K562 (cell line): ENCODE results near the gene IFNA2. TPM values are rescaled to one million over a fixed set of nuclear protein-coding genes. Genes with fewer than 3 reads are reported as not detected.

Experiments
- ATAC-seq: fragments of 200-7000 bp; cut with Tn5 transposase; 3 replicates; pipeline ENCODE4 v1.9.1; 2020; ENCODE audit warnings: moderate library complexity
- BruUV-seq: library from RNA; stranded (reverse); fragments of 400-500 nt; replicated peaks from 2 replicates; lab custom pipeline; 2021; lab: Mats Ljungman, UMichigan
- CTCF ChIA-PET: fragments of 300-600 bp; formaldehyde crosslinking; extraction: SDS; loops from one replicate; lab custom pipeline; 2021; ENCODE audit warnings: low intra/inter-chr PET ratio; lab: Yijun Ruan, JAX
- POLR2A ChIA-PET: fragments of 300-600, 350-650 bp; sonication (Branson Sonifier 250); formaldehyde crosslinking; extraction: SDS; loops from one replicate; lab custom pipeline; 2021; ENCODE audit warnings: antibody characterized with exemption, inconsistent platforms; lab: Yijun Ruan, JAX
- DNase-seq, 4 experiments: peaks; one replicate each; pipeline versions ENCODE4 v3.0.0 to v3.0.0-alpha.2; 2011 to 2018; ENCODE audit warnings: low spot score in 3 of 4, mixed read lengths in 3 of 4; ENCODE audit errors: extremely low read depth in 1 of 4
- FAIRE-seq: peaks from 2 replicates; lab custom pipeline; 2011; peaks lifted over from hg19 to GRCh38; lab: Jason Lieb, UNC
- H2AFZ ChIP-seq: 2 replicates; pipeline ENCODE4 v1.6.0; 2011; ENCODE audit warnings: low read depth, low read length, control low read depth, inconsistent platforms
- H3K27ac ChIP-seq: fragments of 200-600 bp; 3 replicates; pipeline ENCODE4 v1.8.0; 2011; ENCODE audit warnings: low read depth, mild to moderate bottlenecking, control low read depth, inconsistent platforms, low read length, moderate library complexity, mixed read lengths; ENCODE audit errors: extremely low read depth
- H3K27me3 ChIP-seq, 2 experiments: fragments of 300-600 bp in 1 of 2; 2 replicates in 1 of 2; 3 replicates in 1 of 2; pipeline versions ENCODE4 v1.6.0 to v1.8.0; 2011; ENCODE audit warnings: inconsistent platforms in 2 of 2, low read length in 2 of 2, mild to moderate bottlenecking in 1 of 2, mixed read lengths in 1 of 2, moderate library complexity in 1 of 2; ENCODE audit not compliant: control insufficient read depth in 2 of 2, insufficient read depth in 2 of 2
- H3K36me3 ChIP-seq: fragments of 300-600 bp; 3 replicates; pipeline ENCODE4 v1.8.0; 2011; ENCODE audit warnings: mild to moderate bottlenecking, low read length, inconsistent platforms; ENCODE audit not compliant: control insufficient read depth, insufficient read depth
- H3K4me1 ChIP-seq, 2 experiments: fragments of 200-600 bp in 1 of 2; replicated peaks in 1 of 2; 2 replicates in 1 of 2; 3 replicates in 1 of 2; pipeline versions ENCODE4 v1.5.1 to v1.8.0; 2011; ENCODE audit warnings: inconsistent platforms in 2 of 2, low read length in 2 of 2, mild to moderate bottlenecking in 1 of 2, mixed read lengths in 1 of 2, moderate library complexity in 1 of 2; ENCODE audit not compliant: control insufficient read depth in 2 of 2, insufficient read depth in 2 of 2
- H3K4me2 ChIP-seq: 2 replicates; pipeline ENCODE4 v1.6.1; 2011; ENCODE audit warnings: low read length, control low read depth, inconsistent platforms, mixed read lengths; ENCODE audit not compliant: insufficient read depth
- H3K4me3 ChIP-seq: fragments of 200-600 bp; sonication (generic), shearing (Covaris generic); 2 replicates; pipeline ENCODE4 v1.5.1; 2016; ENCODE audit warnings: control low read depth, inconsistent platforms
- H3K79me2 ChIP-seq: fragments of 200-600 bp; 3 replicates; pipeline ENCODE4 v1.8.0; 2011; ENCODE audit warnings: low read length, inconsistent platforms; ENCODE audit not compliant: control insufficient read depth, insufficient read depth
- H3K9ac ChIP-seq, 2 experiments: 2 replicates each; pipeline versions ENCODE4 v1.6.0 to v1.6.1; 2011; ENCODE audit warnings: low read depth in 2 of 2, low read length in 2 of 2, control low read depth in 1 of 2, inconsistent platforms in 1 of 2, mild to moderate bottlenecking in 1 of 2, mixed read lengths in 1 of 2; ENCODE audit not compliant: insufficient read depth in 1 of 2
- H3K9me1 ChIP-seq: one replicate; pipeline ENCODE4 v1.6.0; 2011; ENCODE audit warnings: inconsistent platforms, mild to moderate bottlenecking, low read length, moderate library complexity; ENCODE audit not compliant: control insufficient read depth, insufficient read depth
- H3K9me3 ChIP-seq: replicated peaks from 2 replicates; pipeline ENCODE4 v1.5.1; 2011; ENCODE audit warnings: low read depth, low read length, inconsistent platforms; ENCODE audit not compliant: control insufficient read depth, insufficient read depth
- H4K20me1 ChIP-seq: replicated peaks from 2 replicates; pipeline ENCODE4 v1.6.1; 2011; ENCODE audit warnings: low read length, inconsistent platforms, mixed read lengths; ENCODE audit not compliant: control insufficient read depth, insufficient read depth
- CBX2 ChIP-seq: fragments of 200-600 bp; sonication (generic); IDR thresholded peaks from one replicate; pipeline ENCODE4 v1.6.1; 2012; ENCODE audit warnings: mild to moderate bottlenecking, low read length, inconsistent platforms; ENCODE audit not compliant: insufficient read depth, poor library complexity, severe bottlenecking
- CHD4 ChIP-seq: fragments of 200-600 bp; sonication (generic); IDR thresholded peaks from 3 replicates; pipeline ENCODE4 v1.6.1; 2012; ENCODE audit warnings: low read depth, mild to moderate bottlenecking, mixed read lengths, low read length, inconsistent platforms; ENCODE audit not compliant: insufficient read depth, insufficient replicate concordance, poor library complexity, severe bottlenecking
- GATAD2B ChIP-seq: fragments of 450-650 bp; IDR thresholded peaks from 2 replicates; pipeline ENCODE4 v1.6.1; 2017; ENCODE audit warnings: mild to moderate bottlenecking, borderline replicate concordance
- HDGF ChIP-seq: fragments of 450-650 bp; IDR thresholded peaks from 2 replicates; pipeline ENCODE4 v1.6.1; 2016
- HOMEZ ChIP-seq: fragments of 250-450 bp; sonication (Bioruptor Pico); IDR thresholded peaks from 2 replicates; pipeline ENCODE4 v1.4.0; 2020; ENCODE audit warnings: mild to moderate bottlenecking, moderate library complexity
- JUND ChIP-seq, 2 experiments: IDR thresholded peaks; 2 replicates in 1 of 2; 3 replicates in 1 of 2; pipeline ENCODE4 v1.6.1; 2011; ENCODE audit warnings: borderline replicate concordance in 2 of 2, low read depth in 2 of 2, low read length in 2 of 2, improper control_type of control experiment in 1 of 2, missing biosample characterization in 1 of 2, missing genetic modification characterization in 1 of 2, missing genetic modification reagents in 1 of 2
- MCM7 ChIP-seq, 2 experiments: fragments of 450-650 bp; IDR thresholded peaks; 2 replicates each; pipeline ENCODE4 v1.6.1; 2016 to 2018
- MEF2D ChIP-seq: conservative IDR thresholded peaks from 2 replicates; pipeline ENCODE4 v1.6.1; 2016; ENCODE audit warnings: low read depth, missing genetic modification characterization, missing compliant biosample characterization
- SRSF1 ChIP-seq: fragments of 200-400 bp; formaldehyde crosslinking; IDR thresholded peaks from 2 replicates; pipeline ENCODE4 v1.6.1; 2017; ENCODE audit warnings: mild to moderate bottlenecking, low read depth, low read length, moderate library complexity
- TRIM24 ChIP-seq, 2 experiments: fragments of 450-650 bp; IDR thresholded peaks; 2 replicates each; pipeline ENCODE4 v1.6.1; 2016
- ZNF175 ChIP-seq: fragments of 200-800 bp; sonication (Bioruptor generic); IDR thresholded peaks from 2 replicates; pipeline ENCODE4 v1.6.1; 2016; ENCODE audit warnings: low read depth, mild to moderate bottlenecking, missing genetic modification characterization, missing compliant biosample characterization
- ZNF3 ChIP-seq: fragments of 250-450 bp; sonication (Bioruptor Pico); IDR thresholded peaks from 2 replicates; pipeline ENCODE4 v1.5.0; 2021; ENCODE audit warnings: mild to moderate bottlenecking, moderate library complexity
- WGBS: fragments of 100-300 bp; shearing (Covaris generic); methylation state at CpG from one replicate; pipeline ENCODE4 v1.1.6; 2016; ENCODE audit warnings: low coverage, mixed read lengths; ENCODE audit not compliant: insufficient coverage; ENCODE audit errors: missing lambda C conversion rate; 5-methylcytosine and 5-hydroxymethylcytosine counted together
- in situ Hi-C: fragments of 300-500 bp; cut with MboI; formaldehyde crosslinking; loops from 4 replicates; pipeline ENCODE4 v1.15.0; 2018; ENCODE audit warnings: inconsistent platforms, mixed read lengths
- intact Hi-C: fragments of 100-400 bp; cut with micrococcal nuclease; formaldehyde crosslinking; loops from 2 replicates; pipeline ENCODE4 v1.14.2; 2022
- polyA plus RNA-seq, 8 experiments: library from polyadenylated mRNA; depleted of rRNA in 4 of 8; stranded (reverse) in 5 of 8; unstranded in 3 of 8; fragments of >200 nt; fragmentation: Nextera tagmentation in 2 of 8; fragmentation: Illumina TruSeq in 1 of 8; extraction: Ambion mirVana in 2 of 8; extraction: Trizol in 1 of 8; gene quantifications; 2 replicates each; pipeline versions ENCODE4 v1.2.1 to v1.2.3, GENCODE V29; 2011 to 2014; ENCODE audit warnings: inconsistent platforms in 1 of 8, missing spikeins in 1 of 8
- total RNA-seq, 7 experiments: library from RNA; depleted of rRNA in 6 of 7; stranded (reverse); fragments of >200 nt in 6 of 7; fragmentation: Illumina TruSeq in 2 of 7; extraction: Trizol in 2 of 7; gene quantifications; 2 replicates each; pipeline versions ENCODE4 v1.2.1 to v1.2.3, GENCODE V29; 2011 to 2021; ENCODE audit warnings: low replicate concordance in 1 of 7
- TF ChIP-seq, protein P1 (sequence below): fragments of 450-650 bp; formaldehyde crosslinking; IDR thresholded peaks from 2 replicates; pipeline ENCODE4 v1.4.0; 2020; ENCODE audit warnings: mild to moderate bottlenecking, mixed read lengths
- TF ChIP-seq, protein P2 (sequence below): fragments of 250-450 bp; sonication (Bioruptor Pico); IDR thresholded peaks from 2 replicates; pipeline ENCODE4 v1.5.0; 2021; ENCODE audit warnings: mild to moderate bottlenecking, borderline replicate concordance

Gene IFNA2
- total and polyA plus RNA-seq, 9 of the 15 experiments (the other 6 are each of a cell fraction or from before 2014, with no cell fraction given) = not detected

DNA sequence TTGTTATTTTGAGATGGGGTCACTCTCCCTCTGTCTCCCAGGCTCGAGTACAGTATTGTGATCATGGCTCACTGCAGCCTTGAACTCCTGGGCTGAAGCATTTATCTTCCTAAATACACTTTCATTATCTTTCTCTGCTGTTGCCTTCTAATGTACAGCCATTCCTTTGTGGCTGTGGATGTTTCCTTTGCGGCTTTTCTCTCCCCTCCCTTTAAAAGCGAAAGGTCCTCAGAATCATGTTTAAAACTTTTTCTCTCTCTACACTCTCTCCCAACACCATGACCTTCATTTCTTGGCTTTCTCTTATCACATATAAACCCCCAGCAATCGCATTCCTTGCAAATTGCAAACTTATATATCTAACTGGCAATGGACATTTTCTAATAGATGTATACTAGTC, 1.6 kb downstream of the IFNA2 start (continued):
- no peak for TF ChIP-seq ZNF3 (CRISPR knock-in tag)
- TF ChIP-seq MCM7 (IDR thresholded peaks at IDR 0.05) = no peak
- no peak for TF ChIP-seq CHD4

DNA sequence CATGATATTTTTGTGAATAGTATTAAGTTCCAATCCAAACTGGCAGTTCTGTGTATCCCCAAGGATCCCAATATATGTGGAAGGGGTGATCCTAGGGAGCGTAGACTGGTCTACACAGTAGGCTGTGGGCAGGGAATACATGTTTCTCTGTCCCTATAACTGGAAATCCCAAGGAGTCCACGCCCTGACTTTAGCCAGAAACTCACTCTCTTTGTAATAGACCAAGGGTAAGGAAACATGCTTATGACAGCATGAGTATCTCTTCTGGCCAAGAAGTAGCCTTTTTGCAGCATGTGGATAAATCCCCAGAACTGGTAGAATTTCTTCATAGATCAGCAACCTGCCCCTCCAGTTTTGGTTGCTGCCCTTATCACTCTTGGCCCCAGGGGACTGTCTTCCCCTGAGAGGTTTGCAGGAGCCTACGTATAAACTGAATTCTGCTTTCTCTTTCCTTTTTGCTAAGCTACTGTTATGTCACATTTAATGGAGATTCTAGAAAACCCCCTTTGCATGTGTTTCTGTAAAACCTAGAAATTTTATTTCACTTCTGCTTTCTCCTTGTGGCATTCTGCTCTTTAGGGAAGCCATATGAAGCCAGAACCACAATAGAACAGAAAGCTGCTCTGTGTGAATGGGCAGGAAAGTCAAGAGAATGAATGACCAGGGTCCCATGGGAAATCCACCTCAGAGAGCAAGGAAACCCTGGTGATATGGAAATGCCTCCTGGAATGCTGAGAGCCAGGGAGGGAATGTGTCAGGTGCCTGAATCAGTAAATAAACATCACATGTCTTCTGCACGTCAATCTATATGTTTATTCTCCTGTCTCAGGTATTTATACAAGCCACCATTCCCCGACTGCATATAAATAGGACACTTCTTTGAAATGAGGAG, 3.5 kb downstream of the IFNA2 start:
- no peak overlapping the region for H2AFZ ChIP-seq
- no peaks in the 10 kb centered on the region for H3K79me2 ChIP-seq
- no CpG with 5 or more reads among the region's 5 CpGs for WGBS
- no peaks in the 10 kb centered on the region for H3K27me3 ChIP-seq
- ATAC-seq = no peak
- H3K27ac ChIP-seq = no peak overlapping the region
- in situ Hi-C loops = no loop called here
- no peaks in the 10 kb centered on the region for H3K9me3 ChIP-seq
- H3K36me3 ChIP-seq = no peaks in the 10 kb centered on the region
- no peak for FAIRE-seq
- no peaks in the 10 kb centered on the region for H4K20me1 ChIP-seq
- DNase-seq = no peak
- no peak overlapping the region for H3K4me3 ChIP-seq
- H3K9ac ChIP-seq = no peak overlapping the region
- ChIA-PET CTCF (no interaction called here), POLR2A (no interaction called here)
- H3K4me1 ChIP-seq = no peaks in the 10 kb centered on the region
- H3K4me2 ChIP-seq = no peak overlapping the region
- intact Hi-C loops = no loop called here
- H3K9me1 ChIP-seq = no peaks in the 10 kb centered on the region
- no TSS peak for BruUV-seq
- TF ChIP-seq ZNF175 (CRISPR knock-in tag) = no peak
- no peak for TF ChIP-seq MEF2D (tag)
- no peak for TF ChIP-seq TRIM24 (IDR thresholded peaks at IDR 0.05)
- TF ChIP-seq, protein P1, sequence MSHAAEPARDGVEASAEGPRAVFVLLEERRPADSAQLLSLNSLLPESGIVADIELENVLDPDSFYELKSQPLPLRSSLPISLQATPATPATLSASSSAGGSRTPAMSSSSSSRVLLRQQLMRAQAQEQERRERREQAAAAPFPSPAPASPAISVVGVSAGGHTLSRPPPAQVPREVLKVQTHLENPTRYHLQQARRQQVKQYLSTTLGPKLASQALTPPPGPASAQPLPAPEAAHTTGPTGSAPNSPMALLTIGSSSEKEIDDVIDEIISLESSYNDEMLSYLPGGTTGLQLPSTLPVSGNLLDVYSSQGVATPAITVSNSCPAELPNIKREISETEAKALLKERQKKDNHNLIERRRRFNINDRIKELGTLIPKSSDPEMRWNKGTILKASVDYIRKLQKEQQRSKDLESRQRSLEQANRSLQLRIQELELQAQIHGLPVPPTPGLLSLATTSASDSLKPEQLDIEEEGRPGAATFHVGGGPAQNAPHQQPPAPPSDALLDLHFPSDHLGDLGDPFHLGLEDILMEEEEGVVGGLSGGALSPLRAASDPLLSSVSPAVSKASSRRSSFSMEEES (CRISPR knock-in tag) = no peak
- no peak for TF ChIP-seq JUND (IDR thresholded peaks at IDR 0.05; ENCODE audit: borderline replicate concordance, low read depth, low read length)
- no peak for TF ChIP-seq JUND (tag; IDR thresholded peaks at IDR 0.05; ENCODE audit: borderline replicate concordance, low read depth, low read length)
- no peak for TF ChIP-seq HDGF
- TF ChIP-seq HOMEZ (CRISPR knock-in tag) = no peak
- TF ChIP-seq CBX2 = no peak
- TF ChIP-seq, protein P2, sequence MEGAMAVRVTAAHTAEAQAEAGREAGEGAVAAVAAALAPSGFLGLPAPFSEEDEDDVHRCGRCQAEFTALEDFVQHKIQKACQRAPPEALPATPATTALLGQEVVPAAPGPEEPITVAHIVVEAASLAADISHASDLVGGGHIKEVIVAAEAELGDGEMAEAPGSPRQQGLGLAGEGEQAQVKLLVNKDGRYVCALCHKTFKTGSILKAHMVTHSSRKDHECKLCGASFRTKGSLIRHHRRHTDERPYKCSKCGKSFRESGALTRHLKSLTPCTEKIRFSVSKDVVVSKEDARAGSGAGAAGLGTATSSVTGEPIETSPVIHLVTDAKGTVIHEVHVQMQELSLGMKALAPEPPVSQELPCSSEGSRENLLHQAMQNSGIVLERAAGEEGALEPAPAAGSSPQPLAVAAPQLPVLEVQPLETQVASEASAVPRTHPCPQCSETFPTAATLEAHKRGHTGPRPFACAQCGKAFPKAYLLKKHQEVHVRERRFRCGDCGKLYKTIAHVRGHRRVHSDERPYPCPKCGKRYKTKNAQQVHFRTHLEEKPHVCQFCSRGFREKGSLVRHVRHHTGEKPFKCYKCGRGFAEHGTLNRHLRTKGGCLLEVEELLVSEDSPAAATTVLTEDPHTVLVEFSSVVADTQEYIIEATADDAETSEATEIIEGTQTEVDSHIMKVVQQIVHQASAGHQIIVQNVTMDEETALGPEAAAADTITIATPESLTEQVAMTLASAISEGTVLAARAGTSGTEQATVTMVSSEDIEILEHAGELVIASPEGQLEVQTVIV (CRISPR knock-in tag) = no peak
- TF ChIP-seq GATAD2B = no peak
- no peak for TF ChIP-seq SRSF1
